ENCODE measurements around the gene TBC1D22A. TPM values are rescaled to one million over a fixed set of nuclear protein-coding genes. Genes with fewer than 3 reads are reported as not detected.

Gene TBC1D22A
- total RNA-seq, 3 donors from 2014 or later, result 35.6 to 51.9 (median 41.8) TPM

- DNase-seq (no peak), ATAC-seq (no peak)
- Histone ChIP-seq H3K4me3 (no peak overlapping the region), H3K9me3 (no peaks in the 10 kb centered on the region), H3K4me1 (ENCODE audit: low read depth) (no peaks in the 10 kb centered on the region), H3K36me3 (ENCODE audit: low read depth) (no peaks in the 10 kb centered on the region)
- no peak for TF ChIP-seq CTCF (IDR thresholded peaks at IDR 0.05)
- intact Hi-C loops (cut with DNase I, micrococcal nuclease), result no loop called here
Measured at GRCh38 chr22:46914916-46915894, 152.8 kb downstream of the TBC1D22A start.

DNA sequence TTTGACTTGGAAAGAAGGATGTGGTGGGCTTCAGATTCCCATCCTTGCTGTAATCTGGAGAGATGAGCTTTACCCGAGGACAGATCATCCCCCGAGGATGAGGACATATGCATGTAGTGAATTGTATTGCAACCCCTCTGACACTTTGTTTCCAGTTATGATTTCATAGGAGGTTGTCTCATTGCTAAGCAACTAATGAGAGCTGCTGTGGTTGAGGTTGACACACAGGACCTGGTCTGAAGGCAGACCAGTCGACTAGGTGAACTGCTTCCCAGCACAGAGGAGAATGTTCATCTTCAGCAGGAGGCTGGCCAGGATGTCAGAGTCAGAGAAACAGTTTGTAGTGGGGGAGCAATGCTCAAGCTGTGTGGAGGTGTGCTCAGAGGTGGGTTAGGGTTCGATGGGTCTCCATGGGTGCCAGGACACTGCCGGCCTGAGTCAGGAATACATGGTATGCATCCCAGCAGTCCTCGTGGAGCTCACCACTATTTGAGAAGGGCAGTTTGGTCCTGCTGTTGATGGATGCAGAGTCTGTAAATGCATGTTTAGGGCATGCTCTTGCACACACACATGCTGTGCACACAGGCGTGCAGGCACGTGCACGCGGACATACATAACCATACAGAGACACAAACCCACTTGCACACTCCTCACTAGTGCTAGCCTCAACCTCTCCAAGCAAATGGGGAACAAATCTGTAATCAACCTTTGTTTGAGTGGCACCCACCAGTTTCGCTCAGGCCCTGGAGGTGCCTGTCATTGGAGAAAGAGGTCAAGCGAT lies 153.7 kb downstream of the TBC1D22A start:
- TF ChIP-seq CTCF (IDR thresholded peaks at IDR 0.05), result no peak
- DNase-seq (no peak), ATAC-seq (no peak)
- Histone ChIP-seq H3K36me3 (ENCODE audit: low read depth) (no peaks in the 10 kb centered on the region), H3K4me1 (ENCODE audit: low read depth) (no peaks in the 10 kb centered on the region), H3K9me3 (no peaks in the 10 kb centered on the region), H3K4me3 (no peak overlapping the region)
- intact Hi-C loops (cut with DNase I, micrococcal nuclease), result no loop called here

GRCh38 chr22:46916886-46917770 lies 154.7 kb downstream of the TBC1D22A start:
- no peak for ATAC-seq
- Histone ChIP-seq H3K4me1 (ENCODE audit: low read depth) (no peaks in the 10 kb centered on the region), H3K9me3 (no peaks in the 10 kb centered on the region), H3K36me3 (ENCODE audit: low read depth) (no peaks in the 10 kb centered on the region), H3K4me3 (no peak overlapping the region)
- intact Hi-C loops (cut with DNase I, micrococcal nuclease), result no loop called here
- TF ChIP-seq CTCF (IDR thresholded peaks at IDR 0.05), result no peak
- no peak for DNase-seq

- intact Hi-C loops (cut with DNase I, micrococcal nuclease), result no loop called here
- TF ChIP-seq CTCF (IDR thresholded peaks at IDR 0.05), result no peak
- no peak overlapping the region for H3K4me3 ChIP-seq
- no peaks in the 10 kb centered on the region for H3K9me3 ChIP-seq
- H3K4me1 ChIP-seq (ENCODE audit: low read depth), result no peaks in the 10 kb centered on the region
- DNase-seq, result no peak
- ATAC-seq, result no peak
- H3K36me3 ChIP-seq (ENCODE audit: low read depth), result no peaks in the 10 kb centered on the region
Measured at GRCh38 chr22:46917771-46918101, 155.3 kb downstream of the TBC1D22A start.

GRCh38 chr22:46918197-46918596 lies 155.7 kb downstream of the TBC1D22A start:
- intact Hi-C loops (cut with DNase I, micrococcal nuclease), result no loop called here
- Histone ChIP-seq H3K36me3 (ENCODE audit: low read depth) (no peaks in the 10 kb centered on the region), H3K9me3 (no peaks in the 10 kb centered on the region), H3K4me1 (ENCODE audit: low read depth) (no peaks in the 10 kb centered on the region), H3K4me3 (no peak overlapping the region)
- no peak for ATAC-seq
- TF ChIP-seq CTCF (IDR thresholded peaks at IDR 0.05), result no peak
- no peak for DNase-seq
